ENCODE results near the gene MCTP1.

GRCh38 chr5:94856257-94856800 is 428.6 kb downstream of the MCTP1 start:
- no peak for TF ChIP-seq CTCF (IDR thresholded peaks at IDR 0.05)
- TF ChIP-seq POLR2A (IDR thresholded peaks at IDR 0.05), result no peak
